MM.1S (cell line): Measurements from ENCODE around the gene IGF2BP3.

ENCODE experiments used
- DNase-seq: peaks from one replicate; pipeline ENCODE4 v3.0.0-alpha.2; 2015
- H2AFZ ChIP-seq: fragments of 300-600 bp; sonication (generic); 2 replicates; pipeline ENCODE4 v1.6.0; 2016; ENCODE audit warnings: antibody characterized with exemption, low read length
- H3F3A ChIP-seq: fragments of 300-600 bp; sonication (generic); 2 replicates; pipeline ENCODE4 v1.6.1; 2016; ENCODE audit warnings: mild to moderate bottlenecking, antibody characterized with exemption, low read length, moderate library complexity, mixed read lengths; ENCODE audit not compliant: insufficient read depth
- H3K27ac ChIP-seq: fragments of 300-600 bp; sonication (generic); 2 replicates; pipeline ENCODE4 v1.5.1; 2016; ENCODE audit warnings: mild to moderate bottlenecking, low read length
- H3K27me3 ChIP-seq: fragments of 300-600 bp; sonication (generic); replicated peaks from 2 replicates; pipeline ENCODE4 v1.6.0; 2016; ENCODE audit warnings: low read length; ENCODE audit not compliant: insufficient read depth
- H3K36me3 ChIP-seq: fragments of 300-600 bp; sonication (generic); replicated peaks from 2 replicates; pipeline ENCODE4 v1.6.1; 2016; ENCODE audit warnings: mild to moderate bottlenecking, low read length, mixed read lengths; ENCODE audit not compliant: insufficient read depth
- H3K4me1 ChIP-seq: fragments of 300-600 bp; sonication (generic); 2 replicates; pipeline ENCODE4 v1.6.1; 2016; ENCODE audit warnings: low read length, mixed read lengths
- H3K4me2 ChIP-seq: fragments of 300-600 bp; sonication (generic); 2 replicates; pipeline ENCODE4 v1.6.0; 2016; ENCODE audit warnings: low read depth, low read length
- H3K4me3 ChIP-seq: fragments of 300-600 bp; sonication (generic); 2 replicates; pipeline ENCODE4 v1.5.1; 2016; ENCODE audit warnings: low read length, mixed read lengths
- H3K79me2 ChIP-seq: fragments of 300-600 bp; sonication (generic); 2 replicates; pipeline ENCODE4 v1.6.1; 2016; ENCODE audit warnings: mixed run types, low read length, mixed read lengths
- H3K9ac ChIP-seq: fragments of 300-600 bp; sonication (generic); 2 replicates; pipeline ENCODE4 v1.6.1; 2016; ENCODE audit warnings: low read length, mixed read lengths
- H3K9me2 ChIP-seq: fragments of 300-600 bp; sonication (generic); replicated peaks from 2 replicates; pipeline ENCODE4 v1.6.1; 2016; ENCODE audit warnings: mild to moderate bottlenecking, low read length, mixed read lengths; ENCODE audit not compliant: insufficient read depth
- H3K9me3 ChIP-seq: fragments of 300-600 bp; sonication (generic); replicated peaks from 2 replicates; pipeline ENCODE4 v1.6.1; 2016; ENCODE audit warnings: mild to moderate bottlenecking, low read length, mixed read lengths; ENCODE audit not compliant: insufficient read depth
- H4K20me1 ChIP-seq: fragments of 300-600 bp; sonication (generic); 2 replicates; pipeline ENCODE4 v1.6.1; 2016; ENCODE audit warnings: mild to moderate bottlenecking, low read length, moderate library complexity, mixed read lengths; ENCODE audit not compliant: insufficient read depth
- EZH2 ChIP-seq: fragments of 300-600 bp; sonication (generic); optimal IDR thresholded peaks from 2 replicates; pipeline ENCODE3; 2017; ENCODE audit warnings: low read depth, mild to moderate bottlenecking, antibody characterized with exemption, low read length, mixed read lengths
- EZH2phosphoT487 ChIP-seq: fragments of 300-600 bp; sonication (generic); IDR thresholded peaks from 2 replicates; pipeline ENCODE4 v1.6.1; 2018; ENCODE audit warnings: antibody characterized with exemption, low read length
- TF ChIP-seq, protein P1 (sequence below): fragments of 300-600 bp; sonication (generic); IDR thresholded peaks from 2 replicates; pipeline ENCODE4 v1.5.1; 2016; ENCODE audit warnings: antibody characterized with exemption, low read length, mixed read lengths

Gene IGF2BP3

DNA sequence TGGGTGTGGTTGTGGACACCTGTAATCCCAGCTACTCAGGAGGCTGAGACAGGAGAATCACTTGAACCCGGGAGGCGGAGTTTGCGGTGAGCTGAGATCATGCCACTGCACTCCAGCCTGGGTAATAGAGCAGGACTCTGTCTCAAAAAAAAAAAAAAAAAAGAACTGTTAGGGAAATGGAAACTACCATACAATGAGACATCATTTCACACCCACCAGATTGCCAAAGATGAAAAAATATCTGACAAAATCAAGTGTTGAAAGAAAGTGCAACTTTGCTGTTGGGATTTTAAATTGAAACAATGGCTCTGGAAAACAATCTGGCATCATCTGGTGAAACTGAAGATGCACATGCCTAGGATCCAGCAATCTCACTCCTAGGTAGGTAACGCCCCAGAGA, 187.2 kb downstream of the IGF2BP3 start:
- no peak overlapping the region for H3K4me3 ChIP-seq
- H3K9ac ChIP-seq = no peak overlapping the region
- no peak overlapping the region for H3K27ac ChIP-seq
- TF ChIP-seq EZH2 (no peak), EZH2phosphoT487 (no peak)
- TF ChIP-seq, protein P1, sequence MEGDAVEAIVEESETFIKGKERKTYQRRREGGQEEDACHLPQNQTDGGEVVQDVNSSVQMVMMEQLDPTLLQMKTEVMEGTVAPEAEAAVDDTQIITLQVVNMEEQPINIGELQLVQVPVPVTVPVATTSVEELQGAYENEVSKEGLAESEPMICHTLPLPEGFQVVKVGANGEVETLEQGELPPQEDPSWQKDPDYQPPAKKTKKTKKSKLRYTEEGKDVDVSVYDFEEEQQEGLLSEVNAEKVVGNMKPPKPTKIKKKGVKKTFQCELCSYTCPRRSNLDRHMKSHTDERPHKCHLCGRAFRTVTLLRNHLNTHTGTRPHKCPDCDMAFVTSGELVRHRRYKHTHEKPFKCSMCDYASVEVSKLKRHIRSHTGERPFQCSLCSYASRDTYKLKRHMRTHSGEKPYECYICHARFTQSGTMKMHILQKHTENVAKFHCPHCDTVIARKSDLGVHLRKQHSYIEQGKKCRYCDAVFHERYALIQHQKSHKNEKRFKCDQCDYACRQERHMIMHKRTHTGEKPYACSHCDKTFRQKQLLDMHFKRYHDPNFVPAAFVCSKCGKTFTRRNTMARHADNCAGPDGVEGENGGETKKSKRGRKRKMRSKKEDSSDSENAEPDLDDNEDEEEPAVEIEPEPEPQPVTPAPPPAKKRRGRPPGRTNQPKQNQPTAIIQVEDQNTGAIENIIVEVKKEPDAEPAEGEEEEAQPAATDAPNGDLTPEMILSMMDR = no peak
- no peaks in the 10 kb centered on the region for H3K36me3 ChIP-seq
- no peak overlapping the region for H3K4me2 ChIP-seq
- H4K20me1 ChIP-seq = no peaks in the 10 kb centered on the region
- no peaks in the 10 kb centered on the region for H3K9me3 ChIP-seq
- no peaks in the 10 kb centered on the region for H3K27me3 ChIP-seq
- DNase-seq = no peak
- H3K4me1 ChIP-seq = no peaks in the 10 kb centered on the region
- no peaks in the 10 kb centered on the region for H3K9me2 ChIP-seq
- no peaks in the 10 kb centered on the region for H3F3A ChIP-seq
- no peak overlapping the region for H2AFZ ChIP-seq
- H3K79me2 ChIP-seq = no peaks in the 10 kb centered on the region

DNA sequence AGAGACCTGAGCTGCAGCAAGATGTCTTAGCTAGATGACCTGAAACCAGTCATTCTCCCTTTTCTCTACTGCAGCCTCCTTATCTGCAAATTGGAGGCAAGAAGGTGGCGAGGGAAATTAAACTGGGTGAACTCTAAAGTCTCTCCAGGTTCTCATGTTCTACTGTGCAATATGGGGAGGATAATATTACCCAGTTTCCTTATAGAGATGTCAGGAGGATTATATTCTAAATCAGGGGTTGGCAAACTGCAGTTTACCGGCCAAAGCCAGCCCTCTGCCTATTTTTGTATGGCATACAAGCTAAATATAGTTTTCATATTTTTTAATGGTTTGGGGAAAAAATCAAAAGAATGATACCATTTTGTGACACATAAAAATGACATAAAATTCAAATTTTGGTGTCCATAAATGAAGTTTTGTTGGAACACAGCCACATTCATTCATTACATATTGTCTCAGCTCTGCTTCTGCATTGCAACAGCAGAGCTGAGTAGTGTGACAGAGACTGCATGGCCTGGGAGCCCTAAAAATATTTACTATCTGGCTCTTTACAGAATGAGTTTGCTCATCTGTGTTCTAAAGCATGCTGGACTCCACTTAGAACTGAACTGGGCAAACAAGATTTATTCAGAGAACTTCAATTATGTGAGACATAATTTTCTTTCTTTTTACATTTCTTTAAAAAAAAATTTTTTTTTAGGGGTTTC, 190.3 kb downstream of the IGF2BP3 start:
- Histone ChIP-seq H3K9me2 (no peaks in the 10 kb centered on the region), H3K4me1 (no peaks in the 10 kb centered on the region), H2AFZ (no peak overlapping the region), H3K36me3 (no peaks in the 10 kb centered on the region), H3K27me3 (no peaks in the 10 kb centered on the region), H4K20me1 (no peaks in the 10 kb centered on the region), H3K79me2 (no peaks in the 10 kb centered on the region), H3F3A (peaks cover 5% of the 10 kb centered on the region; the same call in 1 of the 2 replicates), H3K4me2 (no peak overlapping the region), H3K9me3 (no peaks in the 10 kb centered on the region), H3K4me3 (no peak overlapping the region), H3K9ac (no peak overlapping the region), H3K27ac (no peak overlapping the region)
- TF ChIP-seq, protein P1 = no peak
- TF ChIP-seq EZH2phosphoT487 (no peak), EZH2 (no peak)
- no peak for DNase-seq

DNA sequence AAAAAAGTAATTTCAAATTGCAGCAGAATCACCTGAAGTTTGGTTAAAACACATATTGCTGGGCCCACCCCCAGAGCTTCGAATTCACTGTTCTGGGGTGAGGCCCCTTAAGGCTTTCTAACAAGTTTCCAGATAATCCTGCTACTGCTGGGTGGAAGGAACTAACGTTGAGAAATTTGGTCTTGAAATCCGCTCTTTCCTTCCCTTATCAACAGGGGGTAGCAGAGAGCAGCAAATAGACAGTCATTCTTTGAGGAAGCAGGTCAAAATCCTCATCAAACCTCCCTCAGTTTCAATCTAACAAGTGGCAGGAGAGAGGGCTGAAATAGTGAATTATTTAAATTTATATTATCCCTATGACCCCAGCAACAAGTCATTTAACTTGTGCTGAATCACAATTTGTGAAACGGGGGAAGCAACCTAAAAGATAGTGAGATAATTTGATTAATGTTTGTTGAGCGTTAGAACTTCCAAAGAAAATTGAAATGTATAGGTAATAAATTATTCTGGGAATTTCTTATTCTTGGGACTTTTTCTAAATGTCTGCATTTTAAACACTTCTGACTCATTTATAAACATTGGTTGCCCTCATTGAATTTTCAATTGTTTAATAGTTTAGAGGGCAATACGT, 192.8 kb downstream of the IGF2BP3 start:
- DNase-seq = peak; percentile 72
- no peaks in the 10 kb centered on the region for H4K20me1 ChIP-seq

More for the DNA sequence above, 192.8 kb downstream of the IGF2BP3 start:
- Histone ChIP-seq H3K36me3 (no peaks in the 10 kb centered on the region), H3K9ac (no peak overlapping the region), H3K27me3 (no peaks in the 10 kb centered on the region), H3K27ac (no peak overlapping the region), H3K4me1 (peaks cover 10% of the 10 kb centered on the region), H3F3A (peaks cover 5% of the 10 kb centered on the region; the same call in 1 of the 2 replicates), H2AFZ (no peak overlapping the region), H3K9me3 (no peaks in the 10 kb centered on the region), H3K4me3 (no peak overlapping the region), H3K9me2 (no peaks in the 10 kb centered on the region), H3K4me2 (no peak overlapping the region), H3K79me2 (peaks cover 12% of the 10 kb centered on the region)
- TF ChIP-seq, protein P1 = peak; percentile 80
- no peak for TF ChIP-seq EZH2
- no peak for TF ChIP-seq EZH2phosphoT487
